IMR-90 (cell line): ENCODE results near the gene SYNE1. TPM values are rescaled to one million over a fixed set of nuclear protein-coding genes. Genes with fewer than 3 reads are reported as not detected.

Source experiments
- ATAC-seq: fragments of 200-7000 bp; cut with Tn5 transposase; 2 replicates; pipeline ENCODE4 v1.9.1; 2020; ENCODE audit warnings: low read depth, mild to moderate bottlenecking, moderate library complexity
- BruUV-seq: library from RNA; stranded (reverse); fragments of 400-500 nt; replicated peaks from 2 replicates; lab custom pipeline; 2021; lab: Mats Ljungman, UMichigan
- CTCF ChIA-PET: fragments of 300-600 bp; formaldehyde crosslinking; extraction: SDS; loops from one replicate; lab custom pipeline; 2021; ENCODE audit warnings: antibody characterized with exemption; lab: Yijun Ruan, JAX
- POLR2A ChIA-PET: fragments of 300-600 bp; sonication (Branson Sonifier 250); formaldehyde crosslinking; loops from one replicate; lab custom pipeline; 2022; ENCODE audit warnings: antibody characterized with exemption; ENCODE audit not compliant: unreplicated experiment; lab: Charles Lee
- DNase-seq: peaks from one replicate; pipeline ENCODE4 v3.0.0; 2013
- H2AFZ ChIP-seq: replicated peaks from 2 replicates; pipeline ENCODE3; 2013; ENCODE audit warnings: low read length, mild to moderate bottlenecking; ENCODE audit not compliant: poor library complexity
- H2AK5ac ChIP-seq: 2 replicates; pipeline ENCODE4 v1.6.1; 2013; ENCODE audit warnings: low read depth, low read length, inconsistent platforms
- H2AK9ac ChIP-seq: replicated peaks from 2 replicates; pipeline ENCODE3; 2013; ENCODE audit warnings: mild to moderate bottlenecking, low read depth, low read length, moderate library complexity; ENCODE audit not compliant: poor library complexity
- H2BK120ac ChIP-seq: 2 replicates; pipeline ENCODE4 v1.6.1; 2013; ENCODE audit warnings: low read depth, low read length, inconsistent platforms
- H2BK15ac ChIP-seq: 3 replicates; pipeline ENCODE4 v1.6.1; 2013; ENCODE audit warnings: low read depth, low read length, inconsistent platforms
- H2BK20ac ChIP-seq: 2 replicates; pipeline ENCODE4 v1.6.1; 2013; ENCODE audit warnings: low read depth, mild to moderate bottlenecking, inconsistent platforms, low read length, moderate library complexity
- H2BK5ac ChIP-seq: 2 replicates; pipeline ENCODE4 v1.6.1; 2013; ENCODE audit warnings: mild to moderate bottlenecking, low read depth, low read length, inconsistent platforms; ENCODE audit not compliant: poor library complexity, severe bottlenecking
- H3K14ac ChIP-seq: replicated peaks from 2 replicates; pipeline ENCODE4 v1.6.1; 2013; ENCODE audit warnings: low read depth, low read length, inconsistent platforms
- H3K18ac ChIP-seq: 2 replicates; pipeline ENCODE4 v1.6.1; 2013; ENCODE audit warnings: low read depth, low read length, control low read depth
- H3K23ac ChIP-seq: 2 replicates; pipeline ENCODE4 v1.6.1; 2013; ENCODE audit warnings: low read depth, low read length, inconsistent platforms
- H3K27ac ChIP-seq: 2 replicates; pipeline ENCODE4 v1.5.1; 2013; ENCODE audit warnings: mild to moderate bottlenecking, control low read depth, low read length; ENCODE audit not compliant: insufficient read depth
- H3K27me3 ChIP-seq: 2 replicates; pipeline ENCODE4 v1.6.1; 2013; ENCODE audit warnings: low read length; ENCODE audit not compliant: control insufficient read depth, insufficient read depth
- H3K36me3 ChIP-seq: 2 replicates; pipeline ENCODE4 v1.6.1; 2013; ENCODE audit warnings: low read length, mixed read lengths; ENCODE audit not compliant: control insufficient read depth, insufficient read depth
- H3K4ac ChIP-seq: 2 replicates; pipeline ENCODE4 v1.6.1; 2013; ENCODE audit warnings: low read depth, low read length, inconsistent platforms
- H3K4me1 ChIP-seq: 2 replicates; pipeline ENCODE4 v1.6.1; 2013; ENCODE audit warnings: low read length, mixed read lengths; ENCODE audit not compliant: control insufficient read depth, insufficient read depth
- H3K4me2 ChIP-seq: 2 replicates; pipeline ENCODE4 v1.6.1; 2013; ENCODE audit warnings: low read depth, mild to moderate bottlenecking, control low read depth, low read length, moderate library complexity
- H3K4me3 ChIP-seq: 2 replicates; pipeline ENCODE4 v1.5.1; 2013; ENCODE audit warnings: low read depth, mild to moderate bottlenecking, control low read depth, low read length, moderate library complexity; ENCODE audit not compliant: insufficient read depth
- H3K56ac ChIP-seq: 2 replicates; pipeline ENCODE4 v1.6.1; 2013; ENCODE audit warnings: low read length, inconsistent platforms; ENCODE audit not compliant: insufficient read depth; ENCODE audit errors: extremely low read depth
- H3K79me1 ChIP-seq, 2 experiments: 2 replicates each; pipeline ENCODE4 v1.6.1; 2013; ENCODE audit warnings: low read length in 2 of 2, inconsistent platforms in 1 of 2, low read depth in 1 of 2
- H3K9ac ChIP-seq: 2 replicates; pipeline ENCODE4 v1.6.1; 2013; ENCODE audit warnings: low read depth, low read length, control low read depth
- H3K9me1 ChIP-seq: 2 replicates; pipeline ENCODE4 v1.6.1; 2013; ENCODE audit warnings: low read length, inconsistent platforms; ENCODE audit not compliant: insufficient read depth
- H3K9me3 ChIP-seq: 2 replicates; pipeline ENCODE4 v1.6.1; 2013; ENCODE audit warnings: low read length; ENCODE audit not compliant: control insufficient read depth, insufficient read depth
- H4K20me1 ChIP-seq: 2 replicates; pipeline ENCODE4 v1.6.1; 2013; ENCODE audit warnings: low read length, inconsistent platforms; ENCODE audit not compliant: insufficient read depth
- H4K5ac ChIP-seq: 2 replicates; pipeline ENCODE4 v1.6.1; 2013; ENCODE audit warnings: mild to moderate bottlenecking, low read depth, low read length, control low read depth
- H4K8ac ChIP-seq, 2 experiments: 2 replicates each; pipeline ENCODE4 v1.6.1; 2013; ENCODE audit warnings: low read depth in 2 of 2, low read length in 2 of 2, control low read depth in 1 of 2, inconsistent platforms in 1 of 2
- H4K91ac ChIP-seq: 2 replicates; pipeline ENCODE4 v1.6.1; 2013; ENCODE audit warnings: low read depth, low read length, inconsistent platforms; ENCODE audit not compliant: insufficient read depth
- BHLHE40 ChIP-seq: fragments of 150-350 bp; IDR thresholded peaks from 2 replicates; pipeline ENCODE4 v1.6.1; 2016; ENCODE audit warnings: mild to moderate bottlenecking, low read depth, low read length
- NFE2L2 ChIP-seq: fragments of 150-350 bp; IDR thresholded peaks from 2 replicates; pipeline ENCODE4 v1.6.1; 2016; ENCODE audit warnings: low read depth, mild to moderate bottlenecking, low read length
- POLR2A ChIP-seq: IDR thresholded peaks from 2 replicates; pipeline ENCODE4 v1.6.1; 2012; ENCODE audit warnings: mild to moderate bottlenecking, low read depth, low read length
- RAD21 ChIP-seq: IDR thresholded peaks from 2 replicates; pipeline ENCODE4 v1.6.1; 2012; ENCODE audit warnings: low read length, improper control_type of control experiment
- RCOR1 ChIP-seq: IDR thresholded peaks from 2 replicates; pipeline ENCODE4 v1.6.1; 2012; ENCODE audit warnings: mild to moderate bottlenecking, low read length, improper control_type of control experiment; ENCODE audit not compliant: insufficient replicate concordance
- RFX5 ChIP-seq: IDR thresholded peaks from 2 replicates; pipeline ENCODE4 v1.8.0; 2012; ENCODE audit warnings: low read depth, mild to moderate bottlenecking, low read length, moderate library complexity
- SMC3 ChIP-seq: fragments of 150-350 bp; IDR thresholded peaks from 2 replicates; pipeline ENCODE4 v1.6.1; 2016; ENCODE audit warnings: low read depth, mild to moderate bottlenecking, antibody characterized with exemption, low read length, moderate library complexity
- WGBS, 2 experiments: methylation state at CpG; one replicate each; pipeline versions ENCODE4 v1.1.5 to v1.1.7; 2013; ENCODE audit warnings: missing lambda C conversion rate in 2 of 2; ENCODE audit not compliant: insufficient read length in 1 of 2; ENCODE audit errors: extremely low coverage in 2 of 2; 5-methylcytosine and 5-hydroxymethylcytosine counted together
- dilution Hi-C: fragments of 300-500 bp; cut with HindIII; formaldehyde crosslinking; loops from one replicate; pipeline ENCODE4 v1.14.3; 2018; ENCODE audit warnings: low sequenced_read_pairs; ENCODE audit not compliant: unreplicated experiment
- in situ Hi-C: fragments of 300-500 bp; cut with MboI; formaldehyde crosslinking; loops from 3 replicates; pipeline ENCODE4 v1.14.3; 2019; ENCODE audit warnings: low sequenced_read_pairs, inconsistent platforms, mixed read lengths
- intact Hi-C: fragments of 100-400 bp; cut with micrococcal nuclease; formaldehyde crosslinking; loops from 2 replicates; pipeline ENCODE4 v1.10.0; 2022
- polyA plus RNA-seq, 3 experiments: library from polyadenylated mRNA; depleted of rRNA; stranded (reverse); fragments of >200 nt; gene quantifications; 2 replicates each; pipeline ENCODE4 v1.2.3, GENCODE V29; 2012; ENCODE audit warnings: low replicate concordance in 1 of 3
- total RNA-seq: library from RNA; depleted of rRNA; stranded (reverse); fragments of >200 nt; gene quantifications from 2 replicates; pipeline ENCODE4 v1.2.3, GENCODE V29; 2012
- TF ChIP-seq, protein P1 (sequence below): fragments of 150-350 bp; IDR thresholded peaks from 2 replicates; pipeline ENCODE4 v1.6.1; 2016; ENCODE audit warnings: low read depth, mild to moderate bottlenecking, low read length, moderate library complexity, borderline replicate concordance
- TF ChIP-seq, protein P2 (sequence below): fragments of 150-350 bp; IDR thresholded peaks from 2 replicates; pipeline ENCODE4 v1.6.1; 2017; ENCODE audit warnings: mild to moderate bottlenecking, antibody characterized with exemption, low read length, low read depth

SYNE1 gene
- total and polyA plus RNA-seq, 2 of the 4 experiments (the other 2 are of a cell fraction): 34.1 to 159 TPM

DNA sequence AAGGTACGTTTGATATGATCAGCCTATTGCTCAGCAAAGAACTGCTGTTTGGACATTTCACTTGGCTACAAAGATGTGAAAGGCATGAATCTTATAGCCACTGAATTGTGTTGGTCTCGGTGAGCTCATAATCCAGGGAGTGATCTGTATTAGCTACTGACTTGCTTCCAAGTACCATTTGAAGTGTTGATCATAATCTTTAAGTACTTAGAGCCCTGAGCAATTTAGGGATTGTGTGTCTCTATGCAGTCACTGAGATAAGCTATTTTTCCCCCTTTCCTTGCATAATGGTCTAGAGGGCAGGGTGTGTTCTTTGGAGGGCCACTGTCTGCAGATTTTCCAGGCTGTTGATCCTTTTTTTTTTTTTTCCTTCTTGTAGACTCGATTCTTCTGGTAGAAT is 436.0 kb downstream of the SYNE1 start:
- H4K91ac ChIP-seq: no peak overlapping the region
- DNase-seq (no peak), ATAC-seq (no peak)
- H3K79me1 ChIP-seq: no peaks in the 10 kb centered on the region; a peak in 1 of 4 replicates
- H4K8ac ChIP-seq: no peak overlapping the region
- ChIA-PET POLR2A (no interaction called here), CTCF (interaction anchor here (0.7 to 1.1 kb wide), 3 partner anchors 9 to 436 kb away, joined by 3 to 6 read pairs (median 3); no protein-coding TSS in a partner anchor)
- dilution Hi-C loops: no loop called here
- WGBS, 2 experiments: no CpG with 5 or more reads among the region's 3 CpGs
- intact Hi-C loops: loop anchor here (10.0 kb wide), 1 partner anchor 436 kb away; no protein-coding TSS in a partner anchor
- H3K4ac ChIP-seq: no peak overlapping the region
- H3K4me1 ChIP-seq: no peaks in the 10 kb centered on the region
- H2AK9ac ChIP-seq: no peak overlapping the region
- H3K27ac ChIP-seq: no peak overlapping the region
- no peak overlapping the region for H2BK20ac ChIP-seq
- H3K27me3 ChIP-seq: no peaks in the 10 kb centered on the region
- no peak overlapping the region for H3K56ac ChIP-seq
- no peak overlapping the region for H3K4me3 ChIP-seq
- H3K9me3 ChIP-seq: no peaks in the 10 kb centered on the region
- in situ Hi-C loops: no loop called here
- H3K9ac ChIP-seq: no peak overlapping the region
- H3K23ac ChIP-seq: no peak overlapping the region
- no peak for TF ChIP-seq SMC3
- TF ChIP-seq RFX5: no peak
- no peak for TF ChIP-seq BHLHE40
- TF ChIP-seq RAD21: no peak
- TF ChIP-seq, protein P1, sequence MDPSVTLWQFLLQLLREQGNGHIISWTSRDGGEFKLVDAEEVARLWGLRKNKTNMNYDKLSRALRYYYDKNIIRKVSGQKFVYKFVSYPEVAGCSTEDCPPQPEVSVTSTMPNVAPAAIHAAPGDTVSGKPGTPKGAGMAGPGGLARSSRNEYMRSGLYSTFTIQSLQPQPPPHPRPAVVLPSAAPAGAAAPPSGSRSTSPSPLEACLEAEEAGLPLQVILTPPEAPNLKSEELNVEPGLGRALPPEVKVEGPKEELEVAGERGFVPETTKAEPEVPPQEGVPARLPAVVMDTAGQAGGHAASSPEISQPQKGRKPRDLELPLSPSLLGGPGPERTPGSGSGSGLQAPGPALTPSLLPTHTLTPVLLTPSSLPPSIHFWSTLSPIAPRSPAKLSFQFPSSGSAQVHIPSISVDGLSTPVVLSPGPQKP: no peak
- no peak for TF ChIP-seq NFE2L2
- TF ChIP-seq RCOR1: no peak
- TF ChIP-seq POLR2A: no peak
- TF ChIP-seq, protein P2, sequence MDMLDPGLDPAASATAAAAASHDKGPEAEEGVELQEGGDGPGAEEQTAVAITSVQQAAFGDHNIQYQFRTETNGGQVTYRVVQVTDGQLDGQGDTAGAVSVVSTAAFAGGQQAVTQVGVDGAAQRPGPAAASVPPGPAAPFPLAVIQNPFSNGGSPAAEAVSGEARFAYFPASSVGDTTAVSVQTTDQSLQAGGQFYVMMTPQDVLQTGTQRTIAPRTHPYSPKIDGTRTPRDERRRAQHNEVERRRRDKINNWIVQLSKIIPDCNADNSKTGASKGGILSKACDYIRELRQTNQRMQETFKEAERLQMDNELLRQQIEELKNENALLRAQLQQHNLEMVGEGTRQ: no peak
- H3K18ac ChIP-seq: no peak overlapping the region
- no TSS peak for BruUV-seq
- H2AK5ac ChIP-seq: no peak overlapping the region
- H2BK15ac ChIP-seq: no peak overlapping the region
- H4K5ac ChIP-seq: no peak overlapping the region
- H3K4me2 ChIP-seq: no peak overlapping the region
- no peak overlapping the region for H2BK120ac ChIP-seq
- no peaks in the 10 kb centered on the region for H4K20me1 ChIP-seq
- no peak overlapping the region for H2AFZ ChIP-seq
- H3K14ac ChIP-seq: no peak overlapping the region
- no peak overlapping the region for H2BK5ac ChIP-seq
- peaks cover 37% of the 10 kb centered on the region for H3K36me3 ChIP-seq
- H3K9me1 ChIP-seq: no peaks in the 10 kb centered on the region
